Globus pallidus (tissue), 1 donor: ENCODE results near the gene EFS.
A peak's percentile ranks its signal among the peaks of the same experiment; 100 is the strongest.
"Not testable (repeated sequence)": the region's sequence is repeated elsewhere in the genome, so short reads cannot be mapped to it uniquely, and the experiment has no call there.

ENCODE experiments used
- DNase-seq: peaks from one replicate; pipeline ENCODE4 v3.0.0-alpha.2; 2015; ENCODE audit warnings: low spot score

Gene EFS

DNA sequence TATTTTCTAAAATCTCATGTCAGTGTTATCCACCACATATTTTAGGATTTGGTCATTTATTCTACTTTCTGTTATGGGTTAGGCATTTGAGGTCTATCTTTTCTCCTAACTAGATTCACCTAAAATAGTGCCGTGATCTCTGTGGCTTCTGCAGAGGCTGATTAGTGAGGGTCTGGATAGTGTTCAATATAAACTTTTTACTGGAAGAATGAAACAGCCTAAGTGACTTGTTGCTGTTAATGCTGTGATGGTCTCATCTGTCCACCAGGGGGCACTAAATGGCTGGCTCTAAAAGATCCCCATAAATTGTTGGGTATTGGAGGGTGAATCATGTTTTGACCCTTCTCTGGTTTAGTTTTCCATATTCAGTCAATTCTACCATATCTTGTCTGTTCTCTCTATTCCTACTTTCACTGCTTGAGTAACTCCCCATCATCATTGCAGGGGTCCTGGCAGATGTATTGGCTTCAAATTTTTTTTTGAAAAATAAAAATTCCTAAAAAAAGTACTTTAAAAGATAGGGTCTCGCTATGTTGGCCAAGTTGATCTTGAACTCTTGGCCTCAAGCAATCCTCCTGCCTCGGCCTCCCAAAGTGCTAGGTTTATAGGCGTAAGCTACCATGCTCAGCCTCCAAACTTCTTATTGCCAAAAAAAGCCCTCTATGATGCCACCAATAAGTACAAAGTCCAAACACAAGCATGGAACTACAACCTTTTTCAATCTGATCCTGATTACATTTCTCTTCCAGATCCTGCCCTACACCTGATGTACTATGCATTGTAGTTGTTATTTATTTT is 36.8 kb downstream of the EFS start:
- peak; percentile 83 for DNase-seq

DNA sequence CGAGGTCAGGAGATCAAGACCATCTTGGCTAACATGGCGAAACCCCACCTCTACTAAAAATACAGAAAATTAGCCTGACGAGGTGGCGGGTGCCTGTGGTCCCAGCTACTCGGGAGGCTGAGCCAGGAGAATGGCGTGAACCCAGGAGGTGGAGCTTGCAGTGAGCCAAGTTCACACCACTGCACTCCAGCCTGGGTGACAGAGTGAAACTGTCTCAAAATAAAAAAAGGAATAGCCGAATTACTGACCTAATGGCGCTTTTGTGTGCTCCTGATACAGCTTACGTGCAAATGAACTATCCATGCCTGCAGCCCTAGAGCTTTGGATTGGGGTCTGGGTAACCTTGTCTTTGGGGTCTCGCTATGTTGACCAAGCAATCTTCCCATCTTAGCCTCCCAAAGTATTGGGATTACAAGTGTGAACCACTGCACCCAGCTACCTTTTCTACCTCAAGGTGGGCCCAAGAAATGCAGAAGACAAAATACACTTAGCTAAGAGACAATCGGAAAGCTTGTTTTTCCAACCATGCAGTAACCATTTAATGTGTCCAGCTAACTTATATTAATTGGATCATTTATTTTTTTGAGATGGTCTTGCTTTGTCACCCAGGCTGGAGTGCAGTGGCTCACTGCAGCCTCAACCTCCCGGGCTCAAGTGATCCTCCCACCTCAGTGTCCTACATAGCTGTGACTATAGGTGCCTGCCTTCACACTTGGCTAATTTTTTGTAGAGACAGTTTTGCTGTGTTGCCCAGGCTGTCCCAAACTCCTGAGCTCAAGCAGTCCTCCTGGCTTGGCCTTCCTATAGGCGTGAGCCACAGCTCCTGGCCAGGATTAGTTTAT is 38.3 kb downstream of the EFS start:
- no peak for DNase-seq

DNA sequence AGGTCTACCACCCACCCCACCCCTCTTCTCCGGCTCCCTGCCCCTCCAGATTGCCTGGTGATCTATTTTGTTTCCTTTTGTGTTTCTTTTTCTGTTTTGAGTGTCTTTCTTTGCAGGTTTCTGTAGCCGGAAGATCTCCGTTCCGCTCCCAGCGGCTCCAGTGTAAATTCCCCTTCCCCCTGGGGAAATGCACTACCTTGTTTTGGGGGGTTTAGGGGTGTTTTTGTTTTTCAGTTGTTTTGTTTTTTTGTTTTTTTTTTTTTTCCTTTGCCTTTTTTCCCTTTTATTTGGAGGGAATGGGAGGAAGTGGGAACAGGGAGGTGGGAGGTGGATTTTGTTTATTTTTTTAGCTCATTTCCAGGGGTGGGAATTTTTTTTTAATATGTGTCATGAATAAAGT is 39.2 kb downstream of the EFS start:
- DNase-seq, result not testable (repeated sequence)

DNA sequence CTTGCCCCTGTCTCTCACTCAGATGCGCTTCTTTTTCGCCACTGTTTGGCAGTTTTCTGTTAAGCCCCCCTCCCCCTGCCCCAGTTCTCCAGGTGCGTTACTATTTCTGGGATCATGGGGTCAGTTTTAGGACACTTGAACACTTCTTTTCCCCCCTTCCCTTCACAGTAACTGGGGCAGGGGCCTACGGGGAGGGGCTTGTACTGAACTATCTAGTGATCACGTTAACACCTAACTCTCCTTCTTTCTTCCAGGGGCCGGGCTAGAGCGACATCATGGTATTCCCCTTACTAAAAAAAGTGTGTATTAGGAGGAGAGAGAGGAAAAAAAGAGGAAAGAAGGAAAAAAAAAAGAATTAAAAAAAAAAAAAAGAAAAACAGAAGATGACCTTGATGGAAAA is 40.0 kb downstream of the EFS start:
- DNase-seq, result no peak

DNA sequence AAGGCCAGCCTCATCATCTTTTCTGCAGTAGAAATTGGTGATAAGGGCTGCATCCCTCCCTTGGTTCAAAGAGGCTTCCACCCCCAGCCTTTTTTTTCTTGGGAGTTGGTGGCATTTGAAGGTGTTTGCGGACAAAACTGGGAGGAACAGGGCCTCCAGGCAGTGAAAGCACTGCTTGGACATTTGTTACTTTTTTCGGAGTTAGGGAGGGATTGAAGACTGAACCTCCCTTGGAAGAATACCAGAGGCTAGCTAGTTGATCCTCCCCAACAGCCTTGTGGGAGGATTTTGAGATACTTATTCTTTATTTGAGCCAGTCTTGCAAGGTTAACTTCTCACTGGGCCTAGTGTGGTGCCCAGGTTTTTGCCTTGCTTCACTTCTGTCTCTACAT is 40.5 kb downstream of the EFS start:
- no peak for DNase-seq

DNA sequence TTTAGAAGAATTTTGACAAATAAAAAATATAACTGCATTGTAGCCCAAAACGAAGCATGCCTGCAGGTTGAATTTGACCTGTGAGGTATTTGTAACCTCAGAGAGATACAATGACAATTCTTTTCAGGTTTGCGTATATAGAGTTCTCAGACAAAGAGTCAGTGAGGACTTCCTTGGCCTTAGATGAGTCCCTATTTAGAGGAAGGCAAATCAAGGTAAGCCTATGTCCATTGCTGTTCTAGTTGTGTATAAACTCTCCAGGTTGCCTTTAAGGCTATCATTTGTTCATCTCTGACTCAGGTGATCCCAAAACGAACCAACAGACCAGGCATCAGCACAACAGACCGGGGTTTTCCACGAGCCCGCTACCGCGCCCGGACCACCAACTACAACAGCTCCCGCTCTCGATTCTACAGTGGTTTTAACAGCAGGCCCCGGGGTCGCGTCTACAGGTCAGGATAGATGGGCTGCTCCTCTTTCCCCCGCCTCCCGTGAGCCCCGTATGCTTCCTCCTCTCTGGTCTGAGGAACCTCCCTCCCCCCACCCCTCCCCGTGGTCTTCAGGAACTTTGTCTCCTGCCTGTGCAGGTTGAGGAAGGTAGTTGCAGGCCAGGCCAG is 41.0 kb downstream of the EFS start:
- no peak for DNase-seq

DNA sequence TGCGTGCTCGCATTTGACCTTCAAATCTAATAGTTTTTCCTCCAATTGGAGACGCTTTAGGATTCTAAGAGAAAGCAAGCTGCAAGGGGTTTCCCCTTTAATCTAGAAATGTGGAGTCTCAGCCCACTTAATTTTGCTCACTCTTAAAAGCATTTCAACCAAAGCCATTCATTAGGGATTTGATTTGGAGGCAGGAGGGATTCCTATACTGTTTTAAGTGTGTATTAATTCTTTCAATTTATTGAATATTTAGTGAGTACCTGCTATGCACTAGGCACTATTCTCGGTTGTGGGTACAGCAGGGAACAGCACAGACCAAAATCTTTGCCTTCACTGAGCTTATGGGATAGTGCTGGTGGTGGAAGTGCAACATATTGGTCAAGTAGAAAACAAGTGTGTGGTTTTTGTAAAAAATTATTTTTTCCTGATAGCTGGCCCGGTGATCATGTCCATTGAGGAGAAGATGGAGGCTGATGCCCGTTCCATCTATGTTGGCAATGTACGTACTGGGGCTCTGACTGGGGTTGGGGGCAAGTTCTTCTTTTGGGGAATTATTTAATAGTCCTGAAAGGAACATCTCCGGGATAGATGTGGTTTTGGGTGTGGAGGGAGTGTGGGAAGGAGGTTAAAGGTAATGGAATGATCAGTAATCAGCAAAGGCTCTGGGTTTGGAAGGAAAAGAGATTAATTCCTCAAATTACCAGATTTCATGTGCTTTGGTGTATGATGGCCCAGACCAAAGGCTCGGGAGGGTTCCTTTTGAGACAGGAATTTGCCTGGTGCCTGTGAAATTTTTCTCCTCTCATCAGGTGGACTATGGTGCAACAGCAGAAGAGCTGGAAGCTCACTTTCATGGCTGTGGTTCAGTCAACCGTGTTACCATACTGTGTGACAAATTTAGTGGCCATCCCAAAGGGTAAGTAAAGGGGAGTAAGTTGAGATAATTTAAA is 42.1 kb downstream of the EFS start:
- no peak for DNase-seq

DNA sequence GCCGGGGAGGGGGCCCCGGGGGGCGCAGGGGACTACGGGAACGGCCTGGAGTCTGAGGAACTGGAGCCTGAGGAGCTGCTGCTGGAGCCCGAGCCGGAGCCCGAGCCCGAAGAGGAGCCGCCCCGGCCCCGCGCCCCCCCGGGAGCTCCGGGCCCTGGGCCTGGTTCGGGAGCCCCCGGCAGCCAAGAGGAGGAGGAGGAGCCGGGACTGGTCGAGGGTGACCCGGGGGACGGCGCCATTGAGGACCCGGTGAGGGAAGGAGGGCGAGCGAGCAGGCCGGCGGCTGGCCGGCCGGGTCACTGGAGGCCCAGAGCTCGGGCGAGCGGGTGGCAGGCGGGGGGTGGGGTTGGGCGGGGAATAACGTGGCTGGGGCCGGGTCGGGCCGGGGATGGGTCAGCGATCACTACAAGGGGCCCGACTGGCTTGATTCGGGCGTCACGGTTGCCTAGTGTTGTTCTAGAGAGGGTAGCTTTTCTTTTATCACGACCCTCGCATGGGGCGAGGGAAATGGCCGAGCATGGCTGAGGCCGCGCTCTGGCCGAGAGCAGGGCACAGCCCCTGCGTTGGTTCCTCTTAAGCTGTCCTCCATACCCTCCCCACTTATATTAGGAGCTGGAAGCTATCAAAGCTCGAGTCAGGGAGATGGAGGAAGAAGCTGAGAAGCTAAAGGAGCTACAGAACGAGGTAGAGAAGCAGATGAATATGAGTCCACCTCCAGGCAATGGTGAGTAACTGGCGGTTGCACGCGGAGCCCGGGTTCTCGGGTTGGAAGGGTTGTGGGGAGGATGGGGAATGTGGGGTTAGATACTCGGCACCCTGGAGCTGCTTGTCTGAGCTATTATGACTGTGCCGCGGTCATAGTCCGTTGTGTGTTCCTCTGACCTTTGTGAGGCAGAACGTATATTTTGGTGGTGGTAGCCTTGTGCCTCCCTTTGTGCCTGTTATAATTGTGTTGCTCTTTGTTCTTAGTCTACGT is 43.1 kb downstream of the EFS start:
- DNase-seq, result no peak

DNA sequence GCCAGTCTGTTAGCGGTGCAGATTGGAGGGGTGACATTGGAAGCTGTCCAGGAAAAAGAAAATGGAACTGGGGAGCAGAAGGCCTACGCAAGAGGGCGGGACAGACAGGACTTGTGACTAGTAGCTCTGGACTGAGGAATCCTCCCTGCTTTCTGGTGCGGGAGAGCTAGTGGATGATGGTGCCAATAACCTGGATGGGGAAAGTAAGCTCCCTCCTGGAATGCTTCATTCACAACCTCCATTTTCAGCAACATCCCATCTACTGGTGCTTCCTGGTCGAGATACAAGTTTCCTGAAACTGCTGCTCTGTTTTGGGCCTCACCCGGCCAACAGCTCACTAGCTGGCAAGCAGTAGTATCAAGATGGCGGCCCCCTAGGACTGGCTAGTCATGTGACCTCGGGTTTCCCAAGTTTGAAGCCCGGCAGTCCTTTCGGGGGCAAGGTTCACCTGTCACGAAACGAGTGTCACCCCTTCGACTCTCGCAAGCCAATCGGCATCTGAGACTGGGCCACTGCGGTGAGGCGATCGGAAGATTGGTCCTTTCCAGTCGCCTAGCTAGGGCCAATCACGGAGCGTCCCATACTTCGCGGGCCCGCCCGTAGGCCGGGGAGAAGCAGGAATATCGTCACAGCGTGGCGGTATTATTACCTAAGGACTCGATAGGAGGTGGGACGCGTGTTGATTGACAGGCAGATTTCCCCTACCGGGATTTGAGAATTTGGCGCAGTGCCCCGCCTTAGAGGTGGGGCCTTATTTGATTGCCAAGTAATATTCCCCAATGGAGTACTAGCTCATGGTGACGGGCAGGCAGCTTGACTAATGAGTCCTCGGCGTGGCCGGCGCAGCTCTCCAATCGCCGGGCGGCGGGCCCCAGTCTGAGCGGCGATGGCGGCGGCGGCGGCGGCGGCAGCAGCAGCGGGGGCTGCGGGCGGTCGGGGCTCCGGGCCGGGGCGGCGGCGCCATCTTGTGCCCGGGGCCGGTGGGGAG is 44.1 kb downstream of the EFS start, which contains the start of gene PABPN1:
TSS of gene PABPN1 (plus strand) at position 874 of the 988 bp plus-strand sequence. CDS start at position 887, 13 bp downstream.
- DNase-seq, result peak; percentile 100

DNA sequence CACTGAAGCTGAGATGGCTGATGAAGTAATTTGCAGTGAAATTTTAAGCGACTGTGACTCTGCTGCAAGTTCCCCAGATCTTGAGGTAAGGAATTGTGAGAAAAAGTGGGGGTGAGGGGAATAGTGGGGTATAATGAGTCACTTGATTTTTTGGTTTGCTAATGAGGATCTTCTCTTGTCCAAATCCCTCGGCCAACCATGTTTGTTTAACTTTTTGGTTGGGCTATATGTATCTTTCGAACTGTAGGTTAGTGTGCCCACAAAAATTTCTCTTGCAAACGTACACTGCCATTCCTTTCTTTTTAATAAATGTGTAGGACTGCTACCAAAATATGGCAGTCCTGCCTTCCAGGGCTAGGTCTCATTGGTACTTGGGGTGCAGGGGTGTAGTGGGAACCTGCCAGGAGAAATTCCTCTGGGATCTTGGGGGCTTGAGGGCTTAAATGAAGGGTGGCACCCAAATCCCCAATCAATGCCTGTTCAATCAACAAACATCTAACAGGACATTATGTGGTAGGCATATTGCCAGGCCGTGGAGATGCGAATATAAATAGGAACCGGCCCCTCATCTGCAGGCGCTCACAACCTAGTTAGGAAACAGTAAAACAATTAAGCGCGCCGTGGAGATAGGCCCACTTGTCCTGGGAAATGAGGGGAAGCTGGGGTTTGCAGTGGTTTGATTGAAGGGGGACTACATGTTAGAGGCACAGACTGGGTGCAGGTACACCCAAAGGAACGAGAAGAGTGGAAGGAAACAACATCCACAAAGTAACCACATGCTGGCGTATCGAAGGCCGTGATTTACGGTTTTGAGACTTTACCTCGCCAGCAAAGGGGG is 45.0 kb downstream of the EFS start:
- no peak for DNase-seq

DNA sequence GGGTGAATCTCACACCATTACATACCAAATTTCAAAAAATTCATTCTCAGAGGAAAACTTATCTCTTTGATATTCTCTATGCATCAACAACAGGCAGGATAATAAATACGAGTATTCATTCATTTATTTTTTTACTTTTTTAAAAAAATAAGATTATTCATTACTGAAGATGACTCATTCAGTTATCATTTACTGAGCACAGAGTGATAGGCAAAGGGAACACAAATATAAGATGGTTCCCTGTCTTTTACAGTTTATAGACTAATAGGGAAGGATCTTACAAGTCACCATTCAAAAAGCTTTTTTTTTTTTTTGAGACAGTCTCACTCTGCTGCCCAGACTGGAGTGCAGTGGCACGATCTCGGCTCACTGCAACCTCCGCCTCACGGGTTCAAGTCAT is 48.7 kb downstream of the EFS start:
- DNase-seq, result no peak

DNA sequence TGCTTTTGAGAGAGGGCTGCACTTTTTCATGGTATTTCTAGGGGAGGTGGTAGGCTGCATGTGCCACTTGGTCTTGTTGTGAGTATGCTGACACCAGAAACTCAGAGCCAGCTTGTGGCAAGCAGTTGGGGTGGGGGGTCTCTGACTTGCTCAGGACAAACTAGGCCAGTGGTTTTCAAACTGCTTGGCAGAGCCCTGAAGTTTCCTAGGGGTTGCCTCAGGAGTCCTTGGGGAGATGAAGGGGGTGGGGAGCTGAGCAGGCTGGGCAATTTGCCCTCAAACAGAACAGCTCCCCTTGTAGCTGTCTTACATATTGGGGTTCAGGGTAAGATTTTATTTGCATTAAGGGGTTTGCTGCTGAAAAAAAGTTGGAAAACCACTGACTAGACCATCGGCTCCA is 54.4 kb downstream of the EFS start:
- DNase-seq, result no peak

DNA sequence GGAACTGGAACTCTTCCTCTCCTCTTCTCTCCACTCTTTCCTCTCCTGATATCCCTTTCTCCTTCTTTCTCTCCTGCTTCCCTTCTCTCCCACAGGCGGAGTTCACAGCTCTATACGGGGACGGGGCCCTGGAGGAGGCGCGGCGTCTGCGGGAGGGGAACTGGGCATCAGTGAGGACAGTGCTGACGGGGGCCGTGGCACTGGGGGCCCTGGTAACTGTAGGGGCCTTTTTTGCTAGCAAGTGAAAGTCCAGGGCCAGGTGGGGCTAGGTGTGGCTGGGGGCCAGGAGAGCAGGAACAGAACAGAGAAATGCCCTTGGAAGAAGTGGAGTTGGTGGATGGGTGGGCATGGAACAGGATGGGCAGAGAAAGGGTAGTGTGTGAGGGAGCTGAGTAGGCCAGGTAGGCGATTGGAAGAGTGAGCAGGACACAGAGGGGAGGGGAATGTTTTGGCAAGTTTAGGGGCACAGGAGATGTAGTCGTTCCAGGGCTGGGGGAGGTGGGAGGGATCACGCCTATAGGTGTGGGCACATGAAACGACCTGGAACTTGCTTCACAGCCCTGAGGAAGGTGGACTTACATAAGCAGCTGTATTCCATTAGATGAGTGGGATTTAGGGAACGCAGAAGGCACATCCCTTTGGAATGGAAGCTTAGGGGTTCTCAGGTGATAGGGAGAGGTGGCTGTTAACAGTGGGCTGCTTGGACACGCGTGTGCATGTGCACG is 56.1 kb downstream of the EFS start:
- no peak for DNase-seq

DNA sequence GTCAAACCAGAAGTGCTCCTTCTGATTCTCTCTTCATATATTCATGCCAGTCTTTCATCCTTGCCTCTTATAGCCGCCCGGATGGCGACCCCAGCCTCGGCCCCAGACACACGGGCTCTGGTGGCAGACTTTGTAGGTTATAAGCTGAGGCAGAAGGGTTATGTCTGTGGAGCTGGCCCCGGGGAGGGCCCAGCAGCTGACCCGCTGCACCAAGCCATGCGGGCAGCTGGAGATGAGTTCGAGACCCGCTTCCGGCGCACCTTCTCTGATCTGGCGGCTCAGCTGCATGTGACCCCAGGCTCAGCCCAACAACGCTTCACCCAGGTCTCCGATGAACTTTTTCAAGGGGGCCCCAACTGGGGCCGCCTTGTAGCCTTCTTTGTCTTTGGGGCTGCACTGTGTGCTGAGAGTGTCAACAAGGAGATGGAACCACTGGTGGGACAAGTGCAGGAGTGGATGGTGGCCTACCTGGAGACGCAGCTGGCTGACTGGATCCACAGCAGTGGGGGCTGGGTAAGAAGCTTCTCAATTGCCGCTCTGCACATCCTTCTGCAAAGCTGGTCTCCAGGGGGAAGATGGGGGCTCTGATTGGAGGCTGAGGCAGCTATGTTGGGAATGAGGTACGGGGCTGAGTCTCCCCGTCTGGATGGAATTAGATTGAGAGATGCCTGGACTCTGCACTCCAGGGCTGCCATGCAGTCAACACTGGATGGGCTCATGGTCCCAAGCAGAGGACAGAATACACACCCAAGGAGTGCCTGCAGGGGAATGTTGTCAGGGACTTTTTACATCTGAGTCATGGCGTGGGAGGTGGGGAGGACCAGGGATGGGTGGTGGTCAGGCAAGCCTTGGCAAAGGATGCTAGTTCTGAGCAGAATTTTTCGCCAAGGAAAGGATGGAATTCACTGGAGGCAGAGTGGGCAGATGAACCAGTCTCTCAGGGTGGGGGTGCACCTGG is 57.0 kb downstream of the EFS start:
- DNase-seq, result no peak

DNA sequence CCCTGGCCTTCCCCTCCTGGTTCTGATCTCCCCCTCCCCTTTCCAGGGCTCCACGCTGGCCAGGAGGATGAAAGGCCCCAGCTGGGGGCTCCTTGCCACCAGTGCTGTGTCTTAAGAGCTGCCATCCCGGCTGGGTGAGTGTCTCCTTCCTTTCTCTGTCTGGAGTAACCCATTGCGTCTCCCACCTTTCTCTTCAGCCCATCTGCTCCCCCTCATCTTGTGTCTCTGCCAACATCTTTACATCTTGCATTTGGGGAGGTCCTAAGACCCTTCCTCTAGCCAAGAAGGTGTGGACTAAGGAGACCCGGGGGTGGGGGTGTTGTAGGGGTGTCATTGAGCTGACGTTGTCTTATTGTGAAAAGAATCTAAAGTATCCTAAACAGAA is 57.8 kb downstream of the EFS start:
- DNase-seq, result no peak

DNA sequence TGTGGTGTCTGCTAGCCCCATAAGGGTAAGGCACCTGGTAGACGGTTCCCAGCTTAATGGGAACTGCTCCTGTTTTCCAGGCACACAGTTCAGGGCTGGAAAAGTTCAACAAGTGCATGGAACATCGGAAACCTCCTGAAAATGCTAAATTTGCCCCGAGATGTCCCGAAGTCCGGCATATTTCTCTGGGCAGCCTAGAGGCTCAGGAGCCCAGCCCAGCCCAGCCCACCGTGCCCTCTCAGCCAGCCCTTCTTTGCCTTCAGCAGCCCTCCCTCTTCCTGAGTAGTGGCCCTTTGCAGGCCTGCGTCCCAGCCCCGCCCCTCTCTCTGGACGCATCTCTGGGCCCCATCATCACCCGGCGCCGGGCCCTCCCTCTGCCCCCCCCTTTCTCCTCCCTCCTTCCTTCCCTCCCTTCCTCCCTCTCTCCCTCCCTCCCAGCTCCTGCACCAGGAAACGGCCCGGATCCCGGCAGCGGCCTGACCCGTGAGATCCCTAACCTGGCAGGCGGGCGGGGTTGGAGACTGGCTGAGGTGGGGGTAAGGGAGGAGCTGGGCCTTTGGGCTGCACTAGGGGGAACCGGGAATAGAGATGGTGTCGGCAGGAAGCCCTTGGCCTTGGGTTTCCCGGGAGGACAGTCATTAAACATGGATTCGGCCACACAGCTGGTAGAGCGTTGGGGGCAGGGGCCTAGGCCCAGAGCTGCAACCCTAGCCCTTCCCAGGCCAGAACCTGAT is 58.4 kb downstream of the EFS start, which contains the start of gene BCL2L2:
TSS of gene BCL2L2 (plus strand) at position 422 of the 734 bp plus-strand sequence. CDS start 935 bp downstream, outside the sequence.
- peak; percentile 93 for DNase-seq
